GM18870 (cell line): ENCODE measurements around the gene GXYLT2.

Source experiments
- ATAC-seq: cut with Tn5 transposase; IDR thresholded peaks from one replicate; pipeline ENCODE4 v1.9.1; 2021; ENCODE audit warnings: moderate library complexity; ENCODE audit not compliant: unreplicated experiment

Gene GXYLT2

DNA sequence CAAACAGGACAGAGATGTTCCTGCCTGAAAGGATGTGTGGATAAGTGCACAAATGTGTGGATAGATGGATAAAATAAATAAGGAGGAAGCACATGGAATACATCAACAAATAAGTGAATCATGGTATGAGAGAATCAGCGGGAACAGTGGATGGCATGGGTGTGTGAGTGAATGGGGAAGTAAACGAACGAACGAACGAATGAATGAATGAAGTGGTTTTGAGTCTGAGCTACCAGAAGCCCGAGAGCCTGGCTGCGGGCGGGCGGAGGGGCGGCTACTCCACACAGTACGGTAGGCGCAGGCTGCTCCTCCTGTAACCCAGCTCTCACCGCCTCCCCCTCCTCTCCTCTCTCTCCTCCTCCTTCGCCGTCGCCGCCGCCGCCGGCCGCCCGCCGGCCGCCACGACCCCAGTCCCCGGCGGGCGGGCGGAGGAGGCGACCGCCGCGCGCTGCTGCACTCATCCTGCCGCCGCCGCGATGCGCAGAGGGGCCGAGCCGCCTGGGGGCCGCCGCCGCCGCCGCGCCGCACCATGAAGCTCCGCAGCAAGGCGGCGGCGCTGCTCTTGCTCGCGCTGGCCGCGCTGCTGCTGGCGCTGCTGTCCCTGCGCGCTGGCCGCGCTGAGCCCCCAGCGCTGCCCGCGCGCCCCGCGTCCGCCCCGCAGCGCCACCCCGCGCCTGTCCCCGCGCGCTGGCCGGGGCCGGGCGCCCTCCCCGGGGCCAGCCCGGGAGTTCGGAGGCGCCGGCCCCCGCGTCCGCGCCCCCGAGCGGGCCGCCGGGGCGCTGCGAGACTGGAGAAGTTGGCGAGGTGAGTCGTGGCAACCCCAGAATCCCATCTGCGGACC lies at the start of gene GXYLT2:
TSS of gene GXYLT2 (plus strand) at position 342 of the 841 bp plus-strand sequence. CDS start at position 530, 188 bp downstream.
- no peak for ATAC-seq

GRCh38 chr3:72839057-72839456 lies 48.8 kb upstream of the GXYLT2 start:
- ATAC-seq, result no peak

GRCh38 chr3:72844436-72844993 lies 43.3 kb upstream of the GXYLT2 start:
- peak; percentile 53 for ATAC-seq

DNA sequence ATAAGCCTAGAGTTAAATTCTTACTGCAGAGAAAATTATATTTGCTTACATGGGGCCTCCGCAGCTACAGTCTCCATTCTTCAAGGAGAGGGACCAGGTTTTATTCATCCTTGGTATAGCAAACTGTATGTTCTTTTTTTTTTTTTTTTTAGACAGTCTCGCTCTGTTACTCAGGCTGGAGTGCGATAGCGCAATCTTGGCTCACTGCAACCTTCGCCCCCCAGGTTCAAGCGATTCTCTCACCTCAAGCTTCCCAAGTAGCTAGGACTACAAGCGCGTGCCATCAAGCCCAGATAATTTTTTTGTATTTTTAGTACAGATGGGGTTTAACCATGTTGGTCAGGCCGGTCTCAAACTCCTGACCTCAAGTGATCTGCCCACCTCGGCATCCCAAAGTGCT lies 41.7 kb upstream of the GXYLT2 start:
- no peak for ATAC-seq

- no peak for ATAC-seq
Measured at GRCh38 chr3:72847282-72847681, 40.6 kb upstream of the GXYLT2 start.

- peak; percentile 76 for ATAC-seq
Measured at GRCh38 chr3:72847751-72848702, 39.8 kb upstream of the GXYLT2 start, which contains the start of gene SHQ1. Gene SHQ1, minus strand, starts transcription at chr3:72848445. Its CDS starts 105 bp downstream, at chr3:72848340.

DNA sequence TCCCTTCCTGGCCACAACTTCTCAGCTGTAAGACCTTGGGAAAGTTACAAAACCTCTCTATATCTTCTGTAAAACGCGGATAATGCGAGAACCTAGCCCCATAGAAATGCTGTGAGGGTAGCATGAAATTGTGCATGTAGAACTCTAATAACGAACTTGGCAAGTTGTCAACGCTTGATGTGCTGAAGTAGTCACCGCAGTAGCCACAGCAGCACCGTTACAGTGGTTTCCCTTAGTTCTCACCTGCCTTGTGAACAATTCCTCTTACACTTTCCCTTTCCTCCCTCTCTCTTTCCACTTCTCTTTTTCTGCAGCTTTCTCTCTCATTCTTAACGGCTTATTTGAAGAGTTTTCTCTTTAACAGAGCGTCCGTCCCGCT lies 39.2 kb upstream of the GXYLT2 start:
- peak; percentile 36 for ATAC-seq

- no peak for ATAC-seq
Measured at GRCh38 chr3:72855001-72855400, 32.8 kb upstream of the GXYLT2 start.

DNA sequence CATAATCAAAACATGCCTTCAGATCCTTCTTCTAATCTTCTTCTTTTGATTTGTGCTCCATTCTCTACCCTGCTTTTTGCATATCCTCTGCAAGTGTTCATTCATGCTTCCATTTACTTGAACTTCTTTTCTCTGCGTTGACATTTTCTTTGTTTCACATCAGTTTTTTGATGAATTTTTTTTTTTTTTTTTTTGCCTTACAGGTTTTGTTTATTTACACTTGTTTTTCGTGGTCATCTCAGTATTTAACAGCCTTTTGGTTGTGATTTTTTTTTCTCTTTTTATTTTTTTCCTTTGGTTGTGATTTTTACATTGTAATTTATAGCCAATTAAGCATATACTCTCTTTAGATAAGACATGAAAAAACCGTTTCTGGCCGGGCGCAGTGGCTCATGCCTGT lies 27.8 kb upstream of the GXYLT2 start:
- no peak for ATAC-seq

DNA sequence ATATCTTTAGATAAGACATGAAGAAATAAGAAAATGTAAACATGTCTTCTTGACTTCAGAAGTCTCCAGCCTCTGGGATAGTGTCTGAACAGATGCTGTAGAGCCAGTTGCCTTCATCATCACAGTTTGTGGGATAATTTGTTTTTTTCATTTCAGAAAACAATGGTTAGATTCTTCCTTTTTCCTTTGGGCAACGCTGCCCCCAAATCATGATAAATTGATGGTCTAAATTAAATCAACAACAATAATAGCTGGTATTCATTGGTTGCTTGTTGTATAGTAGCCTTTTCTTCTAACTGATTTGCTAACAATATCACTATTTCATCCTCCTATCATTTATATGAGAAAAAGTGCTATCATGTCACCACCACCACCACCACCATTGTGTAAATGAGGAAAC lies 27.0 kb upstream of the GXYLT2 start:
- ATAC-seq, result no peak

GRCh38 chr3:72862314-72863090 lies 25.3 kb upstream of the GXYLT2 start:
- no peak for ATAC-seq

DNA sequence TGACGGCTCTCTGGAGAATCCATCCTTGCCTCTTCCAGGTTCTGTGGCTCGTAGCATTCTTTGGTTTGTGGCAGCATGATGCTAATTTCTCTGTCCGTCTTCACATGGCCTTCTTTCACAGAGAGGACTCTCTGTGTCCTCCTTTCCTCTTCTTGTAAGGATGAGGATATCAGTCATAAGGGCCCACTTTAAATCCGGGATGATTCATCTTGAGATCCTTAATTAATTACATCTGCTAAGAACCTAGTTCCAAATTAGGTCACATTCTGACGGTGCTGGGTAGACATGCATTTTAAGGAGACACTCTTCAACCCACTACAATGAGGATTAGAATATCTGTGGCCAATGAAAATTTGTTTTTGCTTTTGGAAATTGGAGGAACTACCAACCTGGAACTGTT lies 15.7 kb upstream of the GXYLT2 start:
- no peak for ATAC-seq

DNA sequence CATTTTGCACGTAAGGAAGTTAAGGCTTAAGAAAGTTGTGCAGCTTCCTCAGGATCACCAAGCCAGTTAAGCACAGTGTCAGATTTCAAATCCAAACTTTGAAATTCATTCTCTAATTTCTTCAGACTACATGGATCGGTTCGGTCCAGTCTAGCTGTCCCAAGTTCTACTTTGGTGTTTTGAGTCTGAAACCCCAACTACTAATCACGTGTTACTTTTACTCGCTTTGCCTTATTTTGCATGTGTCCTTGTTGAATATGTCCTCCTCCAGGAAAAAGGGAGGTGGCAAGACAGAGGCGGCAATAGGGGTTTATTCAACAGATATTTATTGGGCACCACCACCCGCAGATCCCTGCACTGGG lies 522 bp upstream of the GXYLT2 start:
- ATAC-seq, result no peak

GRCh38 chr3:72888546-72889309 lies 882 bp downstream of the GXYLT2 start:
- no peak for ATAC-seq

DNA sequence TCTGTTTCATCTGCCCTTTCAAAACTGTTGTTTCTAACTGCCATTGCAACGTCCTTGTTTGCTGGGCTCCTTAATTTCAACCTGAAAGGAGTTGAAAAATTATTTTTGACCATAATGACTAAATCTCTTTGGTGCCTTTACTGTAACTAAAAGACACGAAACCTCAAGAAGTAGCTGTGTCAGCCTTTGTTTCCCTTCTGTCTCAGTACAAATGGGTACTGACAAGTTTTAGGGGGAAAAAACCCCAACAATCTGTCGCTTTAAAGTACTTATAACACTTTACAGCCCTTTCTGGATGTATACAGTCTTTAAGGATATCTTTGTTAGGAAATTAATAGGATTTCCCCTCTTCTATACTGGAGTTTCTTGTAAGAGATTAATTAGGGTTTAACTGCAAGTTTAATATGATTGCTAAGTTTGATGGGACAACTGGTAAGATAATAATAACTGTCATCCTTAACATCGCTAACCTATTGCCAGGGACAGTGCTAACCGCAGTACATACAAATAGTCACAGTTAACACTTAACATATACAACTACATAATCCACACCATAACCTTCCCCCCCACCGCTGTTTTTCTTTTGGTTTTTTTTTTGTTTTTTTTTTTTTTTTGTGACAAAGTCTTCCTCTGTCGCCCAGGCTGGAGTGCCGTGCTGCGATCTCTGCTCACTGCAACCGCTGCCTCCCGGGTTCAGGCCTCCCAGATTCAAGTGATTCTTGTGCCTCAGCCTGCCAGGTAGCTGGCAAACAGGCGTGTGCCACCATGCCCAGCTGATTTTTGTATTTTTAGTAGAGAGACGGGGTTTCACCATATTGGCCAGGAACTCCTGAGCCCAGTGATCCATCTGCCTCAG lies 1.7 kb downstream of the GXYLT2 start:
- ATAC-seq, result no peak

- ATAC-seq, result no peak
Measured at GRCh38 chr3:72890166-72890925, 2.5 kb downstream of the GXYLT2 start.

GRCh38 chr3:72891053-72891855 lies 3.4 kb downstream of the GXYLT2 start:
- no peak for ATAC-seq
